ENCODE results near the gene JRKL. TPM values are rescaled to one million over a fixed set of nuclear protein-coding genes. Genes with fewer than 3 reads are reported as not detected.

Gene JRKL
- total and polyA plus RNA-seq, 2 donors from 2014 or later: 4.6 to 12.5 TPM

- DNase-seq (no peak), FAIRE-seq (no peak)
- intact Hi-C loops (cut with DNase I): no loop called here
- Histone ChIP-seq H3K9me3 (ENCODE audit: control insufficient read depth in 2 of 3, insufficient read depth in 1 of 3, low read length in 3 of 3) (no peaks in the 10 kb centered on the region), H3K9ac (ENCODE audit: low read length in 3 of 3) (no peak overlapping the region), H3K4me3 (ENCODE audit: low read length in 3 of 3) (no peak overlapping the region), H3K27me3 (ENCODE audit: control insufficient read depth, insufficient read depth, low read length) (no peaks in the 10 kb centered on the region), H3K4me1 (ENCODE audit: control insufficient read depth in 2 of 3, insufficient read depth in 2 of 3, low read depth in 1 of 3, low read length in 3 of 3) (no peaks in the 10 kb centered on the region), H3K36me3 (ENCODE audit: control insufficient read depth in 2 of 3, insufficient read depth in 3 of 3, low read length in 3 of 3) (peaks cover 3 to 12% (median 8%) of the 10 kb centered on the region in 3 donors), H3K27ac (ENCODE audit: low read depth in 2 of 2, low read length in 2 of 2) (no peak overlapping the region)
- TF ChIP-seq CTCF (IDR thresholded peaks at IDR 0.05; ENCODE audit: borderline replicate concordance, extremely low read depth, insufficient read depth): no peak
Observed at GRCh38 chr11:96357794-96358193, 32.0 kb upstream of the JRKL start.

DNA sequence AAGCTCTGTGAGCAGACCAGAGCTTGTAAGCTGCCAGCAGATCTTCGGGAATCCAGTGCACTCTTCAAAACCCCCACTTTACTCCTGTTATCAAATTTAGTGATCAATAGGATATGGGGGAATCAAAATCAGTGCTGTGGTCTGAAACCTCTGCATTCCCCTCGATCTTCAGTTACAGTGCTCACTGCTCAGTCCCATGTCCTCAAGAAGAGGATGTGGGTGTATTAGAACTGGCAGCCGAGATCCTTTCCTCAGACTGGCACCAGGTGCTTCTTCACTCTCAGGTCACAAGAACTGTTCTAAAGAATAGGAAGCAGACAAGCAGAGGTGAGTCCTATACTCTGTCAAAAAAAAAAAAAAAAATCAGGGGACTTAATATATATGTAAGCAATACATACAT lies 31.5 kb upstream of the JRKL start:
- Histone ChIP-seq H3K4me1 (ENCODE audit: control insufficient read depth in 2 of 3, insufficient read depth in 2 of 3, low read depth in 1 of 3, low read length in 3 of 3) (no peaks in the 10 kb centered on the region), H3K27me3 (ENCODE audit: control insufficient read depth, insufficient read depth, low read length) (no peaks in the 10 kb centered on the region), H3K27ac (ENCODE audit: low read depth in 2 of 2, low read length in 2 of 2) (no peak overlapping the region), H3K4me3 (ENCODE audit: low read length in 3 of 3) (no peak overlapping the region), H3K9ac (ENCODE audit: low read length in 3 of 3) (no peak overlapping the region), H3K36me3 (ENCODE audit: control insufficient read depth in 2 of 3, insufficient read depth in 3 of 3, low read length in 3 of 3) (peaks cover 3 to 12% (median 8%) of the 10 kb centered on the region in 3 donors), H3K9me3 (ENCODE audit: control insufficient read depth in 2 of 3, insufficient read depth in 1 of 3, low read length in 3 of 3) (no peaks in the 10 kb centered on the region)
- intact Hi-C loops (cut with DNase I): no loop called here
- FAIRE-seq (no peak), DNase-seq (no peak)
- TF ChIP-seq CTCF (IDR thresholded peaks at IDR 0.05; ENCODE audit: borderline replicate concordance, extremely low read depth, insufficient read depth): no peak

GRCh38 chr11:96361778-96362177 lies 28.0 kb upstream of the JRKL start:
- Histone ChIP-seq H3K4me3 (ENCODE audit: low read length in 3 of 3) (no peak overlapping the region), H3K27me3 (ENCODE audit: control insufficient read depth, insufficient read depth, low read length) (no peaks in the 10 kb centered on the region), H3K27ac (ENCODE audit: low read depth in 2 of 2, low read length in 2 of 2) (no peak overlapping the region), H3K9me3 (ENCODE audit: control insufficient read depth in 2 of 3, insufficient read depth in 1 of 3, low read length in 3 of 3) (no peaks in the 10 kb centered on the region), H3K36me3 (ENCODE audit: control insufficient read depth in 2 of 3, insufficient read depth in 3 of 3, low read length in 3 of 3) (peaks cover 0 to 12% (median 6%) of the 10 kb centered on the region in 3 donors), H3K9ac (ENCODE audit: low read length in 3 of 3) (no peak overlapping the region), H3K4me1 (ENCODE audit: control insufficient read depth in 2 of 3, insufficient read depth in 2 of 3, low read depth in 1 of 3, low read length in 3 of 3) (no peaks in the 10 kb centered on the region)
- no peak for FAIRE-seq
- intact Hi-C loops (cut with DNase I): no loop called here
- TF ChIP-seq CTCF (IDR thresholded peaks at IDR 0.05; ENCODE audit: borderline replicate concordance, extremely low read depth, insufficient read depth): no peak
- no peak for DNase-seq

- Histone ChIP-seq H3K36me3 (ENCODE audit: control insufficient read depth in 2 of 3, insufficient read depth in 3 of 3, low read length in 3 of 3) (peaks cover 3 to 4% (median 4%) of the 10 kb centered on the region in 3 donors), H3K9ac (ENCODE audit: low read length in 3 of 3) (no peak overlapping the region), H3K4me3 (ENCODE audit: low read length in 3 of 3) (no peak overlapping the region), H3K27ac (ENCODE audit: low read depth in 2 of 2, low read length in 2 of 2) (no peak overlapping the region), H3K9me3 (ENCODE audit: control insufficient read depth in 2 of 3, insufficient read depth in 1 of 3, low read length in 3 of 3) (peaks cover 0 to 4% (median 0%) of the 10 kb centered on the region in 3 donors), H3K27me3 (ENCODE audit: control insufficient read depth, insufficient read depth, low read length) (no peaks in the 10 kb centered on the region), H3K4me1 (ENCODE audit: control insufficient read depth in 2 of 3, insufficient read depth in 2 of 3, low read depth in 1 of 3, low read length in 3 of 3) (no peaks in the 10 kb centered on the region)
- DNase-seq: no peak
- intact Hi-C loops (cut with DNase I): no loop called here
- FAIRE-seq: no peak
- no peak for TF ChIP-seq CTCF (IDR thresholded peaks at IDR 0.05; ENCODE audit: borderline replicate concordance, extremely low read depth, insufficient read depth)
Observed at GRCh38 chr11:96365493-96365892, 24.3 kb upstream of the JRKL start.
